RWPE1 (cell line): ENCODE results near the gene OR2H2.

ENCODE experiments used
- CTCF ChIA-PET: fragments of 350-600 bp; sonication (Branson Sonifier 250); formaldehyde crosslinking; extraction: SDS; loops from one replicate; lab custom pipeline; 2021; lab: Yijun Ruan, JAX
- POLR2A ChIA-PET: fragments of 400-600 bp; formaldehyde crosslinking; extraction: SDS; loops from one replicate; lab custom pipeline; 2020; ENCODE audit warnings: antibody characterized with exemption; ENCODE audit not compliant: low non-redundant PET; lab: Yijun Ruan, JAX
- DNase-seq: peaks from one replicate; pipeline ENCODE4 v3.0.0; 2012; ENCODE audit warnings: low spot score
- H3K27ac ChIP-seq: fragments of 450-650 bp; 2 replicates; pipeline ENCODE4 v1.5.1; 2017
- CTCF ChIP-seq: fragments of 450-650 bp; conservative IDR thresholded peaks from 2 replicates; pipeline ENCODE4 v1.5.1; 2017; ENCODE audit warnings: low read depth, mild to moderate bottlenecking

OR2H2 gene

GRCh38 chr6:29631209-29631810 lies 46.4 kb downstream of the OR2H2 start:
- no peak for DNase-seq
- CTCF ChIA-PET = interaction anchor here (0.7 kb wide), 1 partner anchor 22 kb away, joined by 3 read pairs; no protein-coding TSS in a partner anchor

GRCh38 chr6:29631860-29632731 lies 47.2 kb downstream of the OR2H2 start:
- ChIA-PET CTCF (interaction anchor here (0.6 kb wide), 2 partner anchors 16 to 20 kb away, joined by 3 read pairs; no protein-coding TSS in a partner anchor), POLR2A (interaction anchor here (0.6 to 0.8 kb wide), 3 partner anchors 10 to 602 kb away, joined by 3 to 4 read pairs (median 4); no protein-coding TSS in a partner anchor)
- DNase-seq = peak; percentile 45
- no peak for TF ChIP-seq CTCF
- H3K27ac ChIP-seq = peak overlapping the region; percentile 77

More at GRCh38 chr6:29631209-29631810, 46.4 kb downstream of the OR2H2 start:
- H3K27ac ChIP-seq = no peak overlapping the region
- no peak for TF ChIP-seq CTCF
- POLR2A ChIA-PET = no interaction called here

GRCh38 chr6:29632789-29633533 lies 48.0 kb downstream of the OR2H2 start, which contains the start of gene GABBR1:
Gene GABBR1, minus strand, starts transcription at chr6:29633183. Its CDS starts 798 bp downstream, at chr6:29632385.
- no peak for TF ChIP-seq CTCF
- POLR2A ChIA-PET = interaction anchor here (0.5 to 0.8 kb wide), 4 partner anchors 9 to 743 kb away, joined by 3 to 7 read pairs (median 4); no protein-coding TSS in a partner anchor
- H3K27ac ChIP-seq = peak within 1 kb of the TSS; percentile 77
- DNase-seq = peak; percentile 97
- CTCF ChIA-PET = interaction anchor here (0.6 to 1.4 kb wide), 6 partner anchors 9 to 228 kb away, joined by 3 to 10 read pairs (median 3); no protein-coding TSS in a partner anchor

- no peak for DNase-seq
- POLR2A ChIA-PET = interaction anchor here (0.5 kb wide), 1 partner anchor 744 kb away, joined by 7 read pairs; no protein-coding TSS in a partner anchor
Observed at GRCh38 chr6:29633534-29633905, 48.6 kb downstream of the OR2H2 start.

GRCh38 chr6:29637247-29637646 lies 52.3 kb downstream of the OR2H2 start:
- no peak for TF ChIP-seq CTCF
- H3K27ac ChIP-seq = no peak overlapping the region
- POLR2A ChIA-PET = no interaction called here
- no peak for DNase-seq
- CTCF ChIA-PET = no interaction called here

More at GRCh38 chr6:29633534-29633905, 48.6 kb downstream of the OR2H2 start:
- peak overlapping the region; percentile 77 for H3K27ac ChIP-seq
- no peak for TF ChIP-seq CTCF
- CTCF ChIA-PET = interaction anchor here (0.6 to 1.4 kb wide), 5 partner anchors 10 to 259 kb away, joined by 3 to 10 read pairs (median 3); no protein-coding TSS in a partner anchor
